HepG2 (cell line): Measurements from ENCODE around the gene HOXC10. TPM values are rescaled to one million over a fixed set of nuclear protein-coding genes. Genes with fewer than 3 reads are reported as not detected.
A peak's percentile ranks its signal among the peaks of the same experiment; 100 is the strongest.

Experiments
- ARHGAP35 ChIP-seq: sonication (generic); formaldehyde crosslinking; IDR thresholded peaks from 2 replicates; pipeline ENCODE4 v1.9.0; 2022; ENCODE audit warnings: mild to moderate bottlenecking, inconsistent platforms, moderate library complexity, missing genetic modification reagents, borderline replicate concordance
- KDM2A ChIP-seq: sonication (generic); formaldehyde crosslinking; IDR thresholded peaks from 2 replicates; pipeline ENCODE4 v1.4.0; 2020; ENCODE audit warnings: low read depth, missing genetic modification reagents, borderline replicate concordance
- RARA ChIP-seq: IDR thresholded peaks from 2 replicates; pipeline ENCODE4 v1.6.1; 2016; ENCODE audit warnings: missing genetic modification reagents, missing compliant biosample characterization
- RBM39 ChIP-seq: fragments of 200-400 bp; formaldehyde crosslinking; IDR thresholded peaks from one replicate; pipeline ENCODE4 v1.6.1; 2018; ENCODE audit warnings: antibody characterized with exemption, mild to moderate bottlenecking, low read depth, low read length; ENCODE audit not compliant: poor library complexity, severe bottlenecking
- TOPORS ChIP-seq: sonication (generic); formaldehyde crosslinking; IDR thresholded peaks from 2 replicates; pipeline ENCODE4 v1.8.0; 2023; ENCODE audit warnings: mild to moderate bottlenecking, missing genetic modification reagents
- ZFP41 ChIP-seq: sonication (generic); formaldehyde crosslinking; IDR thresholded peaks from 2 replicates; pipeline ENCODE4 v1.4.0; 2020; ENCODE audit warnings: mild to moderate bottlenecking, missing genetic modification reagents, borderline replicate concordance
- ZNF234 ChIP-seq: sonication (generic); formaldehyde crosslinking; conservative IDR thresholded peaks from 2 replicates; pipeline ENCODE4 v1.5.1; 2020; ENCODE audit warnings: mild to moderate bottlenecking, missing genetic modification reagents
- ZNF432 ChIP-seq: sonication (generic); formaldehyde crosslinking; IDR thresholded peaks from 2 replicates; pipeline ENCODE4 v1.5.0; 2020; ENCODE audit warnings: missing genetic modification reagents, mild to moderate bottlenecking, borderline replicate concordance
- ZNF589 ChIP-seq: sonication (generic); formaldehyde crosslinking; conservative IDR thresholded peaks from 2 replicates; pipeline ENCODE4 v1.8.0; 2022; ENCODE audit warnings: mild to moderate bottlenecking, moderate library complexity, missing genetic modification reagents
- ZNF766 ChIP-seq: sonication (generic); formaldehyde crosslinking; IDR thresholded peaks from 2 replicates; pipeline ENCODE4 v1.5.0; 2020; ENCODE audit warnings: missing genetic modification reagents, borderline replicate concordance
- ZNF816 ChIP-seq: sonication (generic); formaldehyde crosslinking; IDR thresholded peaks from 2 replicates; pipeline ENCODE4 v1.8.0; 2022; ENCODE audit warnings: missing genetic modification reagents, mild to moderate bottlenecking, borderline replicate concordance
- ZSCAN25 ChIP-seq: sonication (generic); formaldehyde crosslinking; IDR thresholded peaks from 2 replicates; pipeline ENCODE4 v1.8.0; 2022; ENCODE audit warnings: mild to moderate bottlenecking, missing genetic modification reagents
- polyA plus RNA-seq, 8 experiments: library from polyadenylated mRNA; depleted of rRNA in 3 of 8; stranded (reverse) in 7 of 8; unstranded in 1 of 8; fragments of >200 nt; fragmentation: Illumina TruSeq in 4 of 8; extraction: Trizol in 4 of 8; gene quantifications; 2 replicates each; pipeline versions ENCODE4 v1.2.1 to v1.2.3, GENCODE V29; 2011 to 2016; ENCODE audit warnings: low read depth in 4 of 8, missing spikeins in 1 of 8, mixed read lengths in 1 of 8; ENCODE audit not compliant: insufficient read depth in 1 of 8
- total RNA-seq, 5 experiments: library from RNA; depleted of rRNA; stranded (reverse); fragments of >200 nt; fragmentation: Illumina TruSeq; extraction: Trizol; gene quantifications; 2 replicates each; pipeline ENCODE4 v1.2.3, GENCODE V29; 2016; ENCODE audit warnings: low read depth in 1 of 5
- TF ChIP-seq, protein P1 (sequence below): IDR thresholded peaks from 2 replicates; pipeline ENCODE4 v1.6.1; 2016; ENCODE audit warnings: mild to moderate bottlenecking
- TF ChIP-seq, protein P2 (sequence below): IDR thresholded peaks from 2 replicates; pipeline ENCODE4 v1.6.1; 2016; ENCODE audit warnings: low read depth
- TF ChIP-seq, protein P3 (sequence below): sonication (generic); formaldehyde crosslinking; IDR thresholded peaks from 2 replicates; pipeline ENCODE4 v1.8.0; 2022; ENCODE audit warnings: mild to moderate bottlenecking, missing genetic modification reagents, moderate library complexity
- TF ChIP-seq, protein P4 (sequence below): sonication (generic); formaldehyde crosslinking; IDR thresholded peaks from 2 replicates; pipeline ENCODE4 v1.4.0; 2020; ENCODE audit warnings: mild to moderate bottlenecking, low read depth, missing genetic modification reagents
- TF ChIP-seq, protein P5 (sequence below): sonication (generic); formaldehyde crosslinking; IDR thresholded peaks from 2 replicates; pipeline ENCODE4 v1.9.0; 2022; ENCODE audit warnings: low read depth, missing genetic modification reagents
- TF ChIP-seq, protein P6 (sequence below): sonication (generic); formaldehyde crosslinking; IDR thresholded peaks from 2 replicates; pipeline ENCODE4; 2020; ENCODE audit warnings: missing genetic modification reagents, mild to moderate bottlenecking, borderline replicate concordance

HOXC10 gene
- total and polyA plus RNA-seq, 2 of the 13 experiments (the other 11 are each of a cell fraction or from before 2014, with no cell fraction given): not detected

DNA sequence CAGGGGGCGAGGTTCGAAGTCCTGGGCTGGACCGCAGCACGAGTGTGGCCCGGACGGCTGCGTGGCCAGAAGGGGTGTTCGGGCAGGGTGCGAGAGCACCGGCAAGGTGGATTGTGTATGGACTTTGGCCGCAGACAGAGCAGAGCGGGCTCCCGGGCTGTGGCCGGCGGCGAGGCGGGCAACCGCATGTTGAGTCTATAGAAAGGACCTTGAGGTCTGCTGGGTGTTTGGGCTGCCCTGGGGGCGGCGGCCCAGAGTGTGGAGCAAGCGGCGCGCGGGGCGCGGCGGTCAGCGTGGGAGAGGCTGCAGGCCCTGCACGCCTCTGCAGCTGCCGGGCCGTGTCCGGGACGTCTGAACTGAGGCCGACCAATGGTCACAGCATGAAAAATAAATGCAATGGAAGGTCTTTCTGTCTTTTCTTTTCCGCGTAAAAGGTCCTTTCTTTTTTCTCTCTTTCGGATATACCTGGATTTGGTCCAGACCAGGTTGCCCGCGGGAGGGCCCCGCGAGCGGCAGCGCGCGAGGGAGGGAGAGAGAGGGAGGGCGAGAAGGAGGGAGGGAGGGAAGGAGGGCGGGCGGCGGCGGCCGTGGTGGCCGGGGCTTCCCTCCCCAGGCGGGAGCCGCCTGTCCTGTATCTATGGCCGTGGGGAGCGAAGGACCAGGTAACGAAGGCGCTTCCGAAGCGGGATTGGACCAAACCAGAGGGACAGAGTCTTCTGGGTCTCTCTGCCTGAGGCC lies 9.5 kb downstream of the HOXC10 start (continued):
- TF ChIP-seq, protein P1, sequence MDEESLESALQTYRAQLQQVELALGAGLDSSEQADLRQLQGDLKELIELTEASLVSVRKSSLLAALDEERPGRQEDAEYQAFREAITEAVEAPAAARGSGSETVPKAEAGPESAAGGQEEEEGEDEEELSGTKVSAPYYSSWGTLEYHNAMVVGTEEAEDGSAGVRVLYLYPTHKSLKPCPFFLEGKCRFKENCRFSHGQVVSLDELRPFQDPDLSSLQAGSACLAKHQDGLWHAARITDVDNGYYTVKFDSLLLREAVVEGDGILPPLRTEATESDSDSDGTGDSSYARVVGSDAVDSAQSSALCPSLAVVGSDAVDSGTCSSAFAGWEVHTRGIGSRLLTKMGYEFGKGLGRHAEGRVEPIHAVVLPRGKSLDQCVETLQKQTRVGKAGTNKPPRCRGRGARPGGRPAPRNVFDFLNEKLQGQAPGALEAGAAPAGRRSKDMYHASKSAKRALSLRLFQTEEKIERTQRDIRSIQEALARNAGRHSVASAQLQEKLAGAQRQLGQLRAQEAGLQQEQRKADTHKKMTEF: no peak
- TF ChIP-seq ZNF816 (CRISPR knock-in tag) (no peak), ZSCAN25 (CRISPR knock-in tag) (peak; percentile 83), ZNF432 (CRISPR knock-in tag) (no peak), ARHGAP35 (CRISPR knock-in tag) (no peak), ZNF589 (CRISPR knock-in tag) (no peak), RBM39 (peak; percentile 48), ZNF766 (no peak), KDM2A (CRISPR knock-in tag) (0 out of 2 replicates have a peak, but pooled peaks have one; percentile 36), ZFP41 (CRISPR knock-in tag) (no peak), TOPORS (CRISPR knock-in tag) (no peak), RARA (CRISPR knock-in tag) (no peak), ZNF234 (CRISPR knock-in tag) (no peak)
- TF ChIP-seq, protein P2, sequence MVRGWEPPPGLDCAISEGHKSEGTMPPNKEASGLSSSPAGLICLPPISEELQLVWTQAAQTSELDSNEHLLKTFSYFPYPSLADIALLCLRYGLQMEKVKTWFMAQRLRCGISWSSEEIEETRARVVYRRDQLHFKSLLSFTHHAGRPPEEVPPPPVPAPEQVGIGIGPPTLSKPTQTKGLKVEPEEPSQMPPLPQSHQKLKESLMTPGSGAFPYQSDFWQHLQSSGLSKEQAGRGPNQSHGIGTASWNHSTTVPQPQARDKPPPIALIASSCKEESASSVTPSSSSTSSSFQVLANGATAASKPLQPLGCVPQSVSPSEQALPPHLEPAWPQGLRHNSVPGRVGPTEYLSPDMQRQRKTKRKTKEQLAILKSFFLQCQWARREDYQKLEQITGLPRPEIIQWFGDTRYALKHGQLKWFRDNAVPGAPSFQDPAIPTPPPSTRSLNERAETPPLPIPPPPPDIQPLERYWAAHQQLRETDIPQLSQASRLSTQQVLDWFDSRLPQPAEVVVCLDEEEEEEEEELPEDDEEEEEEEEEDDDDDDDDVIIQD: no peak
- TF ChIP-seq, protein P3, sequence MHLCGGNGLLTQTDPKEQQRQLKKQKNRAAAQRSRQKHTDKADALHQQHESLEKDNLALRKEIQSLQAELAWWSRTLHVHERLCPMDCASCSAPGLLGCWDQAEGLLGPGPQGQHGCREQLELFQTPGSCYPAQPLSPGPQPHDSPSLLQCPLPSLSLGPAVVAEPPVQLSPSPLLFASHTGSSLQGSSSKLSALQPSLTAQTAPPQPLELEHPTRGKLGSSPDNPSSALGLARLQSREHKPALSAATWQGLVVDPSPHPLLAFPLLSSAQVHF (CRISPR knock-in tag): no peak
- TF ChIP-seq, protein P4, sequence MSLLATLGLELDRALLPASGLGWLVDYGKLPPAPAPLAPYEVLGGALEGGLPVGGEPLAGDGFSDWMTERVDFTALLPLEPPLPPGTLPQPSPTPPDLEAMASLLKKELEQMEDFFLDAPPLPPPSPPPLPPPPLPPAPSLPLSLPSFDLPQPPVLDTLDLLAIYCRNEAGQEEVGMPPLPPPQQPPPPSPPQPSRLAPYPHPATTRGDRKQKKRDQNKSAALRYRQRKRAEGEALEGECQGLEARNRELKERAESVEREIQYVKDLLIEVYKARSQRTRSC (CRISPR knock-in tag): no peak
- TF ChIP-seq, protein P5, sequence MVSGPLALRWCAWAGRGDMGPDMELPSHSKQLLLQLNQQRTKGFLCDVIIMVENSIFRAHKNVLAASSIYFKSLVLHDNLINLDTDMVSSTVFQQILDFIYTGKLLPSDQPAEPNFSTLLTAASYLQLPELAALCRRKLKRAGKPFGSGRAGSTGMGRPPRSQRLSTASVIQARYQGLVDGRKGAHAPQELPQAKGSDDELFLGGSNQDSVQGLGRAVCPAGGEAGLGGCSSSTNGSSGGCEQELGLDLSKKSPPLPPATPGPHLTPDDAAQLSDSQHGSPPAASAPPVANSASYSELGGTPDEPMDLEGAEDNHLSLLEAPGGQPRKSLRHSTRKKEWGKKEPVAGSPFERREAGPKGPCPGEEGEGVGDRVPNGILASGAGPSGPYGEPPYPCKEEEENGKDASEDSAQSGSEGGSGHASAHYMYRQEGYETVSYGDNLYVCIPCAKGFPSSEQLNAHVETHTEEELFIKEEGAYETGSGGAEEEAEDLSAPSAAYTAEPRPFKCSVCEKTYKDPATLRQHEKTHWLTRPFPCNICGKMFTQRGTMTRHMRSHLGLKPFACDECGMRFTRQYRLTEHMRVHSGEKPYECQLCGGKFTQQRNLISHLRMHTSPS (CRISPR knock-in tag): no peak
- TF ChIP-seq, protein P6, sequence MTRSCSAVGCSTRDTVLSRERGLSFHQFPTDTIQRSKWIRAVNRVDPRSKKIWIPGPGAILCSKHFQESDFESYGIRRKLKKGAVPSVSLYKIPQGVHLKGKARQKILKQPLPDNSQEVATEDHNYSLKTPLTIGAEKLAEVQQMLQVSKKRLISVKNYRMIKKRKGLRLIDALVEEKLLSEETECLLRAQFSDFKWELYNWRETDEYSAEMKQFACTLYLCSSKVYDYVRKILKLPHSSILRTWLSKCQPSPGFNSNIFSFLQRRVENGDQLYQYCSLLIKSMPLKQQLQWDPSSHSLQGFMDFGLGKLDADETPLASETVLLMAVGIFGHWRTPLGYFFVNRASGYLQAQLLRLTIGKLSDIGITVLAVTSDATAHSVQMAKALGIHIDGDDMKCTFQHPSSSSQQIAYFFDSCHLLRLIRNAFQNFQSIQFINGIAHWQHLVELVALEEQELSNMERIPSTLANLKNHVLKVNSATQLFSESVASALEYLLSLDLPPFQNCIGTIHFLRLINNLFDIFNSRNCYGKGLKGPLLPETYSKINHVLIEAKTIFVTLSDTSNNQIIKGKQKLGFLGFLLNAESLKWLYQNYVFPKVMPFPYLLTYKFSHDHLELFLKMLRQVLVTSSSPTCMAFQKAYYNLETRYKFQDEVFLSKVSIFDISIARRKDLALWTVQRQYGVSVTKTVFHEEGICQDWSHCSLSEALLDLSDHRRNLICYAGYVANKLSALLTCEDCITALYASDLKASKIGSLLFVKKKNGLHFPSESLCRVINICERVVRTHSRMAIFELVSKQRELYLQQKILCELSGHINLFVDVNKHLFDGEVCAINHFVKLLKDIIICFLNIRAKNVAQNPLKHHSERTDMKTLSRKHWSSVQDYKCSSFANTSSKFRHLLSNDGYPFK (CRISPR knock-in tag): no peak; the same call in 1 of the 2 replicates
